IMR-90 (cell line): ENCODE measurements around the gene CRBN. TPM values are rescaled to one million over a fixed set of nuclear protein-coding genes. Genes with fewer than 3 reads are reported as not detected.

Experiments used
- ATAC-seq: fragments of 200-7000 bp; cut with Tn5 transposase; 2 replicates; pipeline ENCODE4 v1.9.1; 2020; ENCODE audit warnings: low read depth, mild to moderate bottlenecking, moderate library complexity
- BruUV-seq: library from RNA; stranded (reverse); fragments of 400-500 nt; replicated peaks from 2 replicates; lab custom pipeline; 2021; lab: Mats Ljungman, UMichigan
- CTCF ChIA-PET: fragments of 300-600 bp; formaldehyde crosslinking; extraction: SDS; loops from one replicate; lab custom pipeline; 2021; ENCODE audit warnings: antibody characterized with exemption; lab: Yijun Ruan, JAX
- POLR2A ChIA-PET: fragments of 300-600 bp; sonication (Branson Sonifier 250); formaldehyde crosslinking; loops from one replicate; lab custom pipeline; 2022; ENCODE audit warnings: antibody characterized with exemption; ENCODE audit not compliant: unreplicated experiment; lab: Charles Lee
- DNase-seq: peaks from one replicate; pipeline ENCODE4 v3.0.0; 2013
- H2AFZ ChIP-seq: replicated peaks from 2 replicates; pipeline ENCODE3; 2013; ENCODE audit warnings: low read length, mild to moderate bottlenecking; ENCODE audit not compliant: poor library complexity
- H2AK5ac ChIP-seq: 2 replicates; pipeline ENCODE4 v1.6.1; 2013; ENCODE audit warnings: low read depth, low read length, inconsistent platforms
- H2AK9ac ChIP-seq: replicated peaks from 2 replicates; pipeline ENCODE3; 2013; ENCODE audit warnings: mild to moderate bottlenecking, low read depth, low read length, moderate library complexity; ENCODE audit not compliant: poor library complexity
- H2BK120ac ChIP-seq: 2 replicates; pipeline ENCODE4 v1.6.1; 2013; ENCODE audit warnings: low read depth, low read length, inconsistent platforms
- H2BK15ac ChIP-seq: 3 replicates; pipeline ENCODE4 v1.6.1; 2013; ENCODE audit warnings: low read depth, low read length, inconsistent platforms
- H2BK20ac ChIP-seq: 2 replicates; pipeline ENCODE4 v1.6.1; 2013; ENCODE audit warnings: low read depth, mild to moderate bottlenecking, inconsistent platforms, low read length, moderate library complexity
- H2BK5ac ChIP-seq: 2 replicates; pipeline ENCODE4 v1.6.1; 2013; ENCODE audit warnings: mild to moderate bottlenecking, low read depth, low read length, inconsistent platforms; ENCODE audit not compliant: poor library complexity, severe bottlenecking
- H3K14ac ChIP-seq: replicated peaks from 2 replicates; pipeline ENCODE4 v1.6.1; 2013; ENCODE audit warnings: low read depth, low read length, inconsistent platforms
- H3K18ac ChIP-seq: 2 replicates; pipeline ENCODE4 v1.6.1; 2013; ENCODE audit warnings: low read depth, low read length, control low read depth
- H3K23ac ChIP-seq: 2 replicates; pipeline ENCODE4 v1.6.1; 2013; ENCODE audit warnings: low read depth, low read length, inconsistent platforms
- H3K27ac ChIP-seq: 2 replicates; pipeline ENCODE4 v1.5.1; 2013; ENCODE audit warnings: mild to moderate bottlenecking, control low read depth, low read length; ENCODE audit not compliant: insufficient read depth
- H3K27me3 ChIP-seq: 2 replicates; pipeline ENCODE4 v1.6.1; 2013; ENCODE audit warnings: low read length; ENCODE audit not compliant: control insufficient read depth, insufficient read depth
- H3K36me3 ChIP-seq: 2 replicates; pipeline ENCODE4 v1.6.1; 2013; ENCODE audit warnings: low read length, mixed read lengths; ENCODE audit not compliant: control insufficient read depth, insufficient read depth
- H3K4ac ChIP-seq: 2 replicates; pipeline ENCODE4 v1.6.1; 2013; ENCODE audit warnings: low read depth, low read length, inconsistent platforms
- H3K4me1 ChIP-seq: 2 replicates; pipeline ENCODE4 v1.6.1; 2013; ENCODE audit warnings: low read length, mixed read lengths; ENCODE audit not compliant: control insufficient read depth, insufficient read depth
- H3K4me2 ChIP-seq: 2 replicates; pipeline ENCODE4 v1.6.1; 2013; ENCODE audit warnings: low read depth, mild to moderate bottlenecking, control low read depth, low read length, moderate library complexity
- H3K4me3 ChIP-seq: 2 replicates; pipeline ENCODE4 v1.5.1; 2013; ENCODE audit warnings: low read depth, mild to moderate bottlenecking, control low read depth, low read length, moderate library complexity; ENCODE audit not compliant: insufficient read depth
- H3K56ac ChIP-seq: 2 replicates; pipeline ENCODE4 v1.6.1; 2013; ENCODE audit warnings: low read length, inconsistent platforms; ENCODE audit not compliant: insufficient read depth; ENCODE audit errors: extremely low read depth
- H3K79me1 ChIP-seq, 2 experiments: 2 replicates each; pipeline ENCODE4 v1.6.1; 2013; ENCODE audit warnings: low read length in 2 of 2, inconsistent platforms in 1 of 2, low read depth in 1 of 2
- H3K9ac ChIP-seq: 2 replicates; pipeline ENCODE4 v1.6.1; 2013; ENCODE audit warnings: low read depth, low read length, control low read depth
- H3K9me1 ChIP-seq: 2 replicates; pipeline ENCODE4 v1.6.1; 2013; ENCODE audit warnings: low read length, inconsistent platforms; ENCODE audit not compliant: insufficient read depth
- H3K9me3 ChIP-seq: 2 replicates; pipeline ENCODE4 v1.6.1; 2013; ENCODE audit warnings: low read length; ENCODE audit not compliant: control insufficient read depth, insufficient read depth
- H4K20me1 ChIP-seq: 2 replicates; pipeline ENCODE4 v1.6.1; 2013; ENCODE audit warnings: low read length, inconsistent platforms; ENCODE audit not compliant: insufficient read depth
- H4K5ac ChIP-seq: 2 replicates; pipeline ENCODE4 v1.6.1; 2013; ENCODE audit warnings: mild to moderate bottlenecking, low read depth, low read length, control low read depth
- H4K8ac ChIP-seq, 2 experiments: 2 replicates each; pipeline ENCODE4 v1.6.1; 2013; ENCODE audit warnings: low read depth in 2 of 2, low read length in 2 of 2, control low read depth in 1 of 2, inconsistent platforms in 1 of 2
- H4K91ac ChIP-seq: 2 replicates; pipeline ENCODE4 v1.6.1; 2013; ENCODE audit warnings: low read depth, low read length, inconsistent platforms; ENCODE audit not compliant: insufficient read depth
- BHLHE40 ChIP-seq: fragments of 150-350 bp; IDR thresholded peaks from 2 replicates; pipeline ENCODE4 v1.6.1; 2016; ENCODE audit warnings: mild to moderate bottlenecking, low read depth, low read length
- CEBPB ChIP-seq: IDR thresholded peaks from 2 replicates; pipeline ENCODE4 v1.6.1; 2012; ENCODE audit warnings: low read depth, low read length, improper control_type of control experiment
- CHD1 ChIP-seq: IDR thresholded peaks from 2 replicates; pipeline ENCODE4 v1.6.1; 2012; ENCODE audit warnings: low read depth, low read length, improper control_type of control experiment
- FOS ChIP-seq: fragments of 150-350 bp; IDR thresholded peaks from 2 replicates; pipeline ENCODE4 v1.6.1; 2016; ENCODE audit warnings: low read depth, low read length
- MAFK ChIP-seq: IDR thresholded peaks from 2 replicates; pipeline ENCODE4 v1.6.1; 2012; ENCODE audit warnings: low read depth, low read length, improper control_type of control experiment
- MAZ ChIP-seq: IDR thresholded peaks from 2 replicates; pipeline ENCODE4 v1.6.1; 2012; ENCODE audit warnings: low read depth, mild to moderate bottlenecking, low read length, improper control_type of control experiment, moderate library complexity, borderline replicate concordance
- MXI1 ChIP-seq: IDR thresholded peaks from 2 replicates; pipeline ENCODE4 v1.6.1; 2012; ENCODE audit warnings: low read depth, mild to moderate bottlenecking, low read length, moderate library complexity, borderline replicate concordance
- NFE2L2 ChIP-seq: fragments of 150-350 bp; IDR thresholded peaks from 2 replicates; pipeline ENCODE4 v1.6.1; 2016; ENCODE audit warnings: low read depth, mild to moderate bottlenecking, low read length
- POLR2A ChIP-seq: IDR thresholded peaks from 2 replicates; pipeline ENCODE4 v1.6.1; 2012; ENCODE audit warnings: mild to moderate bottlenecking, low read depth, low read length
- RAD21 ChIP-seq: IDR thresholded peaks from 2 replicates; pipeline ENCODE4 v1.6.1; 2012; ENCODE audit warnings: low read length, improper control_type of control experiment
- RCOR1 ChIP-seq: IDR thresholded peaks from 2 replicates; pipeline ENCODE4 v1.6.1; 2012; ENCODE audit warnings: mild to moderate bottlenecking, low read length, improper control_type of control experiment; ENCODE audit not compliant: insufficient replicate concordance
- RFX5 ChIP-seq: IDR thresholded peaks from 2 replicates; pipeline ENCODE4 v1.8.0; 2012; ENCODE audit warnings: low read depth, mild to moderate bottlenecking, low read length, moderate library complexity
- SMC3 ChIP-seq: fragments of 150-350 bp; IDR thresholded peaks from 2 replicates; pipeline ENCODE4 v1.6.1; 2016; ENCODE audit warnings: low read depth, mild to moderate bottlenecking, antibody characterized with exemption, low read length, moderate library complexity
- WGBS, 2 experiments: methylation state at CpG; one replicate each; pipeline versions ENCODE4 v1.1.5 to v1.1.7; 2013; ENCODE audit warnings: missing lambda C conversion rate in 2 of 2; ENCODE audit not compliant: insufficient read length in 1 of 2; ENCODE audit errors: extremely low coverage in 2 of 2; 5-methylcytosine and 5-hydroxymethylcytosine counted together
- dilution Hi-C: fragments of 300-500 bp; cut with HindIII; formaldehyde crosslinking; loops from one replicate; pipeline ENCODE4 v1.14.3; 2018; ENCODE audit warnings: low sequenced_read_pairs; ENCODE audit not compliant: unreplicated experiment
- in situ Hi-C: fragments of 300-500 bp; cut with MboI; formaldehyde crosslinking; loops from 3 replicates; pipeline ENCODE4 v1.14.3; 2019; ENCODE audit warnings: low sequenced_read_pairs, inconsistent platforms, mixed read lengths
- intact Hi-C: fragments of 100-400 bp; cut with micrococcal nuclease; formaldehyde crosslinking; loops from 2 replicates; pipeline ENCODE4 v1.10.0; 2022
- polyA plus RNA-seq, 3 experiments: library from polyadenylated mRNA; depleted of rRNA; stranded (reverse); fragments of >200 nt; gene quantifications; 2 replicates each; pipeline ENCODE4 v1.2.3, GENCODE V29; 2012; ENCODE audit warnings: low replicate concordance in 1 of 3
- total RNA-seq: library from RNA; depleted of rRNA; stranded (reverse); fragments of >200 nt; gene quantifications from 2 replicates; pipeline ENCODE4 v1.2.3, GENCODE V29; 2012
- TF ChIP-seq, protein P1 (sequence below): fragments of 150-350 bp; IDR thresholded peaks from 2 replicates; pipeline ENCODE4 v1.6.1; 2017; ENCODE audit warnings: mild to moderate bottlenecking, antibody characterized with exemption, low read length, low read depth
- TF ChIP-seq, protein P2 (sequence below): conservative IDR thresholded peaks from 2 replicates; pipeline ENCODE4 v1.5.1; 2012; ENCODE audit warnings: mild to moderate bottlenecking, low read depth, low read length, improper control_type of control experiment
- TF ChIP-seq, protein P3 (sequence below): fragments of 150-350 bp; IDR thresholded peaks from 2 replicates; pipeline ENCODE4 v1.6.1; 2016; ENCODE audit warnings: low read depth, mild to moderate bottlenecking, low read length, moderate library complexity, borderline replicate concordance

CRBN gene
- total and polyA plus RNA-seq, 2 of the 4 experiments (the other 2 are of a cell fraction) = 21.8 to 33.9 TPM

DNA sequence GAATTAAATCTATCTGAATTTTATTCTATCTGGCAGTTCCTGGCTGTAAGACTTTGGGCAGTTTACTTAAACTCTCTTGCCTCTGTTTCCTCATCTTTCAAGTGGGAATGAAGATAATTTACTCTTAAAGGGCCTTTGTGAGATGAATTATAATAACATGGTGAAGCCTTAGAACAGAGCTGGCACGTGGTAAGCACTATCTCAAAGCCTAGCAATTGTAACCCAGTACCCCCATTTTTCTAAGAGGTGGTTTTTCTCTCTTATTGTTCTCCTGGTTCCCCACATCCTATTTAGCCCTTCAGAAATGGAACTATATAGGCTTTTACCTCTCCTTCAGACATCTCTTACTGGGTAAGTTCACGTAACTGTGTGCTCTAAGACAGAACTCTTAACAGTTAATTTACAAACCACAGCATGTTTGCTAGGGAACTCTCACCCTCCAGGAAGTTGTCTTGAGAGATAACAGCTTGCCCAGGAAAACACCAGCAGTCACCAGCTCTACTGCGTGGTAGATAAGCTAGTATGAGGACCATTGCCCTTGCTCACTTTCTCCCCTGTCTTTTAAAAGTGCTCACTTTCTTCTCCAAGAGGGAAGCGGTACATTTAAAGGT is 12.3 kb upstream of the CRBN start:
- Histone ChIP-seq H3K4me1 (no peaks in the 10 kb centered on the region), H2AK9ac (no peak overlapping the region), H3K23ac (no peak overlapping the region), H3K9me1 (no peaks in the 10 kb centered on the region), H2AFZ (no peak overlapping the region), H3K9me3 (no peaks in the 10 kb centered on the region), H4K8ac (no peak overlapping the region), H3K4me3 (no peak overlapping the region), H2BK15ac (no peak overlapping the region), H2AK5ac (no peak overlapping the region), H3K4me2 (no peak overlapping the region), H3K4ac (no peak overlapping the region), H2BK20ac (no peak overlapping the region), H2BK5ac (no peak overlapping the region), H3K14ac (no peak overlapping the region), H4K20me1 (no peaks in the 10 kb centered on the region), H4K5ac (no peak overlapping the region), H3K27ac (no peak overlapping the region), H4K91ac (no peak overlapping the region), H3K56ac (no peak overlapping the region), H3K36me3 (no peaks in the 10 kb centered on the region), H3K9ac (no peak overlapping the region), H3K27me3 (no peaks in the 10 kb centered on the region), H3K18ac (no peak overlapping the region), H2BK120ac (no peak overlapping the region), H3K79me1 (no peaks in the 10 kb centered on the region)
- no TSS peak for BruUV-seq
- ATAC-seq (no peak), DNase-seq (no peak)
- TF ChIP-seq NFE2L2 (no peak), CEBPB (no peak), MAZ (no peak), RCOR1 (no peak), POLR2A (no peak), MXI1 (no peak), SMC3 (no peak), MAFK (no peak), FOS (no peak), BHLHE40 (no peak), RFX5 (no peak), CHD1 (no peak), RAD21 (no peak)
- TF ChIP-seq, protein P1, sequence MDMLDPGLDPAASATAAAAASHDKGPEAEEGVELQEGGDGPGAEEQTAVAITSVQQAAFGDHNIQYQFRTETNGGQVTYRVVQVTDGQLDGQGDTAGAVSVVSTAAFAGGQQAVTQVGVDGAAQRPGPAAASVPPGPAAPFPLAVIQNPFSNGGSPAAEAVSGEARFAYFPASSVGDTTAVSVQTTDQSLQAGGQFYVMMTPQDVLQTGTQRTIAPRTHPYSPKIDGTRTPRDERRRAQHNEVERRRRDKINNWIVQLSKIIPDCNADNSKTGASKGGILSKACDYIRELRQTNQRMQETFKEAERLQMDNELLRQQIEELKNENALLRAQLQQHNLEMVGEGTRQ = no peak
- TF ChIP-seq, protein P2, sequence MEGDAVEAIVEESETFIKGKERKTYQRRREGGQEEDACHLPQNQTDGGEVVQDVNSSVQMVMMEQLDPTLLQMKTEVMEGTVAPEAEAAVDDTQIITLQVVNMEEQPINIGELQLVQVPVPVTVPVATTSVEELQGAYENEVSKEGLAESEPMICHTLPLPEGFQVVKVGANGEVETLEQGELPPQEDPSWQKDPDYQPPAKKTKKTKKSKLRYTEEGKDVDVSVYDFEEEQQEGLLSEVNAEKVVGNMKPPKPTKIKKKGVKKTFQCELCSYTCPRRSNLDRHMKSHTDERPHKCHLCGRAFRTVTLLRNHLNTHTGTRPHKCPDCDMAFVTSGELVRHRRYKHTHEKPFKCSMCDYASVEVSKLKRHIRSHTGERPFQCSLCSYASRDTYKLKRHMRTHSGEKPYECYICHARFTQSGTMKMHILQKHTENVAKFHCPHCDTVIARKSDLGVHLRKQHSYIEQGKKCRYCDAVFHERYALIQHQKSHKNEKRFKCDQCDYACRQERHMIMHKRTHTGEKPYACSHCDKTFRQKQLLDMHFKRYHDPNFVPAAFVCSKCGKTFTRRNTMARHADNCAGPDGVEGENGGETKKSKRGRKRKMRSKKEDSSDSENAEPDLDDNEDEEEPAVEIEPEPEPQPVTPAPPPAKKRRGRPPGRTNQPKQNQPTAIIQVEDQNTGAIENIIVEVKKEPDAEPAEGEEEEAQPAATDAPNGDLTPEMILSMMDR = no peak
- TF ChIP-seq, protein P3, sequence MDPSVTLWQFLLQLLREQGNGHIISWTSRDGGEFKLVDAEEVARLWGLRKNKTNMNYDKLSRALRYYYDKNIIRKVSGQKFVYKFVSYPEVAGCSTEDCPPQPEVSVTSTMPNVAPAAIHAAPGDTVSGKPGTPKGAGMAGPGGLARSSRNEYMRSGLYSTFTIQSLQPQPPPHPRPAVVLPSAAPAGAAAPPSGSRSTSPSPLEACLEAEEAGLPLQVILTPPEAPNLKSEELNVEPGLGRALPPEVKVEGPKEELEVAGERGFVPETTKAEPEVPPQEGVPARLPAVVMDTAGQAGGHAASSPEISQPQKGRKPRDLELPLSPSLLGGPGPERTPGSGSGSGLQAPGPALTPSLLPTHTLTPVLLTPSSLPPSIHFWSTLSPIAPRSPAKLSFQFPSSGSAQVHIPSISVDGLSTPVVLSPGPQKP = no peak
- ChIA-PET POLR2A (no interaction called here), CTCF (interaction anchor here (1.1 kb wide), 1 partner anchor 16 kb away, joined by 3 read pairs; no protein-coding TSS in a partner anchor)
- 33% methylated on average over 1 of the region's 4 CpGs; no CpG with 5 or more reads in 1 of the 2 experiments for WGBS, 2 experiments
- intact Hi-C loops (no loop called here), dilution Hi-C loops (no loop called here), in situ Hi-C loops (no loop called here)
